ENCODE results near the gene PARP12.

DNA sequence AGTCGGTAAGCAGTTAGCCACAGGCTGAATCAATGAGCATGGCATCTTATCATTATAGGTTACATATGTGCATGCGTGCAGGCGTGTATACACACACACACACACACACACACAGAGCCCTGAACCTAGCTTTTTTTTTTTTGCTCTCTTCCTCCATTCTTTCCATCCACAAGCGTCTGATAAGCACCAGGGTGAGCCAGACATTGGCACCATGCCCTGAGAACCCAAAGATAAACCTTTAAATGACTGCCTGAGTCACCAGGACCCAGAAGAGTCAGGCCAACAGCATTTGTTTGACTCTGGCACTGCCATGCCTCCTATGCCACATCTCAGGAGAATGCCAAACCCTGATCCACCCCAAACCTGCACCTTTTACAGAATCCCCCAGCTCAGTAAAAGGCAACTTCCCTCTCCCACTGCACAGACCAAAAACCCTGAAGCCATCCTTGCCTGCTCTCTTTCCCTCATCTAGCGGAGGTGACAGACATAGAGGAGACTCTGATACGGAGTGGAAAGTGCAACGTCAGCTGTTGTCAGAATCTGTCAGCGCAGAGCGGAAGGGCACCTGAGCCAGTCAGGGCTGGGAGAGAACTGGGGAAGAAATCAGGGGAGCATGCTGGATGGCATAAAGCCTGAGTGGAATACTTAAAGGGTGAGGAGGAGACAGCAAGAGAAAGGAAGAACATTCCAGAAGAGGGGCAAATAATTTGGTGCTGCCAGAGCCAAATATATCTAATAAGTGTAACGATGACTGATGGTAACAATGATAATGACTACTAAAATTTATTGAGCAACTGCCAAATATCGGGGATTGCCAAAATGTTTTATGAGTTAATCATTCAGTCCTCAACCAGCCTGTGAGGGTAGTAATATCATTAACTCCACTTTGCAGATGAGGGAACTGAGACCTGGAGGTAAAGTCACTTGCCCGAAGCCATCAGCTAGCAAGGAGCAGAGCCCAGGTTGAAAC lies 3.2 kb downstream of the PARP12 start:
- no peak for TF ChIP-seq CTCF (IDR thresholded peaks at IDR 0.05; ENCODE audit: borderline replicate concordance, extremely low read depth, low read length, poor library complexity, severe bottlenecking)
- TF ChIP-seq EZH2 (IDR thresholded peaks at IDR 0.05; ENCODE audit: borderline replicate concordance, low read depth, low read length, severe bottlenecking) = no peak
